Peyer's patch (tissue), 4 donors: ENCODE data around the gene SLFN13.

Experiments
- POLR2A ChIP-seq, 2 donors: fragments of 450-650 bp; IDR thresholded peaks; one replicate each; pipeline ENCODE4 v1.5.1; 2017; ENCODE audit warnings: antibody characterized with exemption in 2 of 2, mild to moderate bottlenecking in 2 of 2, moderate library complexity in 2 of 2
- TF ChIP-seq, protein P1 (sequence below), 6 experiments: fragments of 450-650 bp in 4 of 6; fragments of 200-600 bp in 2 of 6; sonication (generic) in 1 of 6; IDR thresholded peaks; one replicate each; pipeline ENCODE4 v1.5.1; 2017 to 2019; ENCODE audit warnings: antibody characterized with exemption in 6 of 6, mild to moderate bottlenecking in 3 of 6, moderate library complexity in 1 of 6

DNA sequence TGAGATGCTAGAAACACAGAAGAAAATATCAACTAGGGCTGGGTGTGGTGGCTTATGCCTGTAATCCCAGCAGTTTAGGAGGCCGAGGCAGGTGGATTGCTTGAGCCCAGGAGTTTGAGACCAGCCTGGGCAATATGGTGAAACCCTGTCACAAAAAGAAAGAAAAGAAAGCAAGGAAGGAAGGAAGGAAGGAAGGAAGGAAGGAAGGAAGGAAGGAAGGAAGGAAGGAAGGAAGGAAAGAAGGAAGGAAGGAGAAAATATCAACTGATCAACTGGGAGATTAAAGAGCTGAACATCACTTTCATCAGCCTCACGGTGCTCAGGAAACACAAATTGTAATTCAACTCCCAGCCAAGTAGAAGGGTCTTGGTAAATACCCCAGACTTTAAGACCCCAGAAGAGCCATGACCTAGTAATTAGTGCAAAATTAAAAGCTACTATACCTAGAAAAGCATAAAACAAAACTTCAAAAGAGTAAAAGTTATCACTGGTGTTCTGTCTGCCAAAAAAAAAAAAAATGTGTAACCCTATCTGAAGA is 27.8 kb upstream of the SLFN13 start:
- TF ChIP-seq, protein P1, sequence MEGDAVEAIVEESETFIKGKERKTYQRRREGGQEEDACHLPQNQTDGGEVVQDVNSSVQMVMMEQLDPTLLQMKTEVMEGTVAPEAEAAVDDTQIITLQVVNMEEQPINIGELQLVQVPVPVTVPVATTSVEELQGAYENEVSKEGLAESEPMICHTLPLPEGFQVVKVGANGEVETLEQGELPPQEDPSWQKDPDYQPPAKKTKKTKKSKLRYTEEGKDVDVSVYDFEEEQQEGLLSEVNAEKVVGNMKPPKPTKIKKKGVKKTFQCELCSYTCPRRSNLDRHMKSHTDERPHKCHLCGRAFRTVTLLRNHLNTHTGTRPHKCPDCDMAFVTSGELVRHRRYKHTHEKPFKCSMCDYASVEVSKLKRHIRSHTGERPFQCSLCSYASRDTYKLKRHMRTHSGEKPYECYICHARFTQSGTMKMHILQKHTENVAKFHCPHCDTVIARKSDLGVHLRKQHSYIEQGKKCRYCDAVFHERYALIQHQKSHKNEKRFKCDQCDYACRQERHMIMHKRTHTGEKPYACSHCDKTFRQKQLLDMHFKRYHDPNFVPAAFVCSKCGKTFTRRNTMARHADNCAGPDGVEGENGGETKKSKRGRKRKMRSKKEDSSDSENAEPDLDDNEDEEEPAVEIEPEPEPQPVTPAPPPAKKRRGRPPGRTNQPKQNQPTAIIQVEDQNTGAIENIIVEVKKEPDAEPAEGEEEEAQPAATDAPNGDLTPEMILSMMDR (IDR thresholded peaks at IDR 0.05): no peak
- no peak for TF ChIP-seq POLR2A (IDR thresholded peaks at IDR 0.05)
